ENCODE data around the gene TAL2. TPM values are rescaled to one million over a fixed set of nuclear protein-coding genes. Genes with fewer than 3 reads are reported as not detected.

TAL2 gene
- total RNA-seq, 1 experiment from 2014 or later, result 0.50 TPM

- no peak overlapping the region for H3K4me3 Mint-ChIP-seq
- H3K79me1 ChIP-seq (ENCODE audit: insufficient read depth, low read depth, low read length, poor library complexity, severe bottlenecking), result no peaks in the 10 kb centered on the region
- H3K18ac ChIP-seq (ENCODE audit: insufficient read length, low read depth, low read length), result no peak overlapping the region
- H3K23me2 ChIP-seq (ENCODE audit: insufficient read length, low read depth, low read length, poor library complexity, severe bottlenecking), result no peaks in the 10 kb centered on the region
- no peaks in the 10 kb centered on the region for H3K4me1 ChIP-seq (ENCODE audit: insufficient read depth, low read length)
- TF ChIP-seq, protein P1, sequence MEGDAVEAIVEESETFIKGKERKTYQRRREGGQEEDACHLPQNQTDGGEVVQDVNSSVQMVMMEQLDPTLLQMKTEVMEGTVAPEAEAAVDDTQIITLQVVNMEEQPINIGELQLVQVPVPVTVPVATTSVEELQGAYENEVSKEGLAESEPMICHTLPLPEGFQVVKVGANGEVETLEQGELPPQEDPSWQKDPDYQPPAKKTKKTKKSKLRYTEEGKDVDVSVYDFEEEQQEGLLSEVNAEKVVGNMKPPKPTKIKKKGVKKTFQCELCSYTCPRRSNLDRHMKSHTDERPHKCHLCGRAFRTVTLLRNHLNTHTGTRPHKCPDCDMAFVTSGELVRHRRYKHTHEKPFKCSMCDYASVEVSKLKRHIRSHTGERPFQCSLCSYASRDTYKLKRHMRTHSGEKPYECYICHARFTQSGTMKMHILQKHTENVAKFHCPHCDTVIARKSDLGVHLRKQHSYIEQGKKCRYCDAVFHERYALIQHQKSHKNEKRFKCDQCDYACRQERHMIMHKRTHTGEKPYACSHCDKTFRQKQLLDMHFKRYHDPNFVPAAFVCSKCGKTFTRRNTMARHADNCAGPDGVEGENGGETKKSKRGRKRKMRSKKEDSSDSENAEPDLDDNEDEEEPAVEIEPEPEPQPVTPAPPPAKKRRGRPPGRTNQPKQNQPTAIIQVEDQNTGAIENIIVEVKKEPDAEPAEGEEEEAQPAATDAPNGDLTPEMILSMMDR (conservative IDR thresholded peaks at IDR 0.05), result no peak
- H3K4me2 ChIP-seq (ENCODE audit: insufficient read depth, insufficient read length, low read length), result no peak overlapping the region
- H4K91ac ChIP-seq (ENCODE audit: insufficient read length, low read depth, low read length), result no peak overlapping the region
- H2BK15ac ChIP-seq (ENCODE audit: low read depth, low read length), result no peak overlapping the region
- H4K5ac ChIP-seq (ENCODE audit: insufficient read length, low read depth, low read length), result no peak overlapping the region
- H3K27ac ChIP-seq (ENCODE audit: insufficient read length, low read depth, low read length), result no peak overlapping the region
- H3K4me1 Mint-ChIP-seq, result no peaks in the 10 kb centered on the region; a peak in 1 of 4 replicates
- peaks cover 0 to 4% (median 3%) of the 10 kb centered on the region in 3 experiments; a peak in 3 of 7 replicates for H3K36me3 Mint-ChIP-seq (ENCODE audit: insufficient read depth in 1 of 3, low read depth in 3 of 3)
- no peak overlapping the region for H2AFZ ChIP-seq (ENCODE audit: low read length)
- no peaks in the 10 kb centered on the region for H3K27me3 ChIP-seq (ENCODE audit: insufficient read depth, low read length)
- no peak overlapping the region for H2BK120ac ChIP-seq (ENCODE audit: low read depth, low read length, poor library complexity, severe bottlenecking)
- no peak overlapping the region for H3K23ac ChIP-seq (ENCODE audit: insufficient read length, low read depth, low read length)
- no peaks in the 10 kb centered on the region for H3K27me3 Mint-ChIP-seq (ENCODE audit: low read depth)
- no peaks in the 10 kb centered on the region for H4K20me1 ChIP-seq (ENCODE audit: control insufficient read depth, insufficient read depth, insufficient read length)
- no CpG with 5 or more reads among the region's 1 CpG for WGBS (ENCODE audit: extremely low coverage, insufficient read length, low lambda C conversion rate)
- no peak overlapping the region for H3K4ac ChIP-seq (ENCODE audit: low read depth, low read length)
- no peak overlapping the region for H2BK20ac ChIP-seq (ENCODE audit: low read depth, low read length, poor library complexity, severe bottlenecking)
- no peak overlapping the region for H3K56ac ChIP-seq (ENCODE audit: insufficient read length, low read depth, low read length)
- no peak overlapping the region for H2BK12ac ChIP-seq (ENCODE audit: insufficient read length, low read depth, low read length)
- H4K8ac ChIP-seq (replicated peaks; ENCODE audit: insufficient read length, low read depth, low read length), result no peak overlapping the region
- H2BK5ac ChIP-seq (ENCODE audit: insufficient read length, low read length), result no peak overlapping the region
- no peak overlapping the region for H2AK5ac ChIP-seq (ENCODE audit: insufficient read length, low read length)
- H3K27ac Mint-ChIP-seq, result no peak overlapping the region
- no peaks in the 10 kb centered on the region for H3K9me3 ChIP-seq (ENCODE audit: control insufficient read depth, low read depth, low read length)
- H3T11ph ChIP-seq (ENCODE audit: low read length), result no peak overlapping the region
- DNase-seq, result no peak
- no peaks in the 10 kb centered on the region; a peak in 1 of 5 replicates for H3K9me3 Mint-ChIP-seq
- no peaks in the 10 kb centered on the region for H3K79me2 ChIP-seq (ENCODE audit: insufficient read depth, low read length)
- no peak overlapping the region for H3K9ac ChIP-seq (ENCODE audit: extremely low read depth, insufficient read length, low read length)
- H3K14ac ChIP-seq (ENCODE audit: insufficient read depth, low read length), result no peak overlapping the region
These were observed 25.9 kb upstream of the TAL2 start for GRCh38 chr9:105636331-105636730.

Measured in H9 (cell line).